Measurements from ENCODE around the gene P2RX3.

DNA sequence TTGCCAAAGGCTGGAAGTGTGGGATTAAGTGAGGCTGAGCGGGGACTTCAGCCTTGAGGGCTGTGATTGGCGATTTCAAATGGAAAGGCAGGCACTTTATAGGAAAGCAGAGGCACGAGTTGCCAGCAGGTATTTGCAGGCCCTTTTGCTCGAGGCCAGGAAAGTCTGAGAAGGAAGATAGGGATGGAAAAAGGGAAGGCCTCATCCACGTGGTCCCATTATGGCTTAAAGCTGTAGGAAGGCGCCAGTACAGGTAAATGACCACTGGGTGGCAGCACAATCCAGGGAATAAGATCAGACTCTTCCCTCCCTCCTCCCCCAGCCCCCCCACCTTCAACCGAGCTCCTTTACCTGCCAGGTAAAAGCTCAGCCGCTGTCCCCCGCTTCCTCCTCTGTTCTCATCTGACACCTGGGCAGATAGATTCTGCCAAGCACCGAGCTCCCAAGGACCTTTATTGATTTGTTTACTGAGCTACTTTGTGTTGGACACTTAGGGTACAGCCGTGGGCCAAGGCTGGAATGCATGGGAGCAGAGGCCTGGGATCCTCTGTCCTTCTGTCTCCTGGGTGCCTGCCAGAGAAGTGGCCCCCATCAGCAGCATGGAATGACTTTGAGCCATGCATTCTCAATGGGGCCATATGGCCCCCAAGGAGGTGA, 7.5 kb downstream of the P2RX3 start:
- TF ChIP-seq, protein P1, sequence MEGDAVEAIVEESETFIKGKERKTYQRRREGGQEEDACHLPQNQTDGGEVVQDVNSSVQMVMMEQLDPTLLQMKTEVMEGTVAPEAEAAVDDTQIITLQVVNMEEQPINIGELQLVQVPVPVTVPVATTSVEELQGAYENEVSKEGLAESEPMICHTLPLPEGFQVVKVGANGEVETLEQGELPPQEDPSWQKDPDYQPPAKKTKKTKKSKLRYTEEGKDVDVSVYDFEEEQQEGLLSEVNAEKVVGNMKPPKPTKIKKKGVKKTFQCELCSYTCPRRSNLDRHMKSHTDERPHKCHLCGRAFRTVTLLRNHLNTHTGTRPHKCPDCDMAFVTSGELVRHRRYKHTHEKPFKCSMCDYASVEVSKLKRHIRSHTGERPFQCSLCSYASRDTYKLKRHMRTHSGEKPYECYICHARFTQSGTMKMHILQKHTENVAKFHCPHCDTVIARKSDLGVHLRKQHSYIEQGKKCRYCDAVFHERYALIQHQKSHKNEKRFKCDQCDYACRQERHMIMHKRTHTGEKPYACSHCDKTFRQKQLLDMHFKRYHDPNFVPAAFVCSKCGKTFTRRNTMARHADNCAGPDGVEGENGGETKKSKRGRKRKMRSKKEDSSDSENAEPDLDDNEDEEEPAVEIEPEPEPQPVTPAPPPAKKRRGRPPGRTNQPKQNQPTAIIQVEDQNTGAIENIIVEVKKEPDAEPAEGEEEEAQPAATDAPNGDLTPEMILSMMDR (IDR thresholded peaks at IDR 0.05; ENCODE audit: low read length): peak; percentile 60
- no peak for TF ChIP-seq EZH2 (IDR thresholded peaks at IDR 0.05; ENCODE audit: borderline replicate concordance, low read length)
